Psoas muscle (tissue), 8 donors: ENCODE measurements around the gene TSGA10IP. TPM values are rescaled to one million over a fixed set of nuclear protein-coding genes. Genes with fewer than 3 reads are reported as not detected.

Source experiments
- ATAC-seq, 4 donors: fragments of 200-7000 bp; cut with Tn5 transposase; one replicate each; pipeline ENCODE4 v1.9.1; 2020; ENCODE audit warnings: moderate library complexity in 3 of 4, mild to moderate bottlenecking in 2 of 4
- DNase-seq, 2 donors: peaks; one replicate each; pipeline ENCODE4 v3.0.0-alpha.2; 2020
- H3K27ac ChIP-seq: fragments of 200-600 bp; one replicate; pipeline ENCODE4 v1.8.0; 2022
- H3K27me3 ChIP-seq, 3 donors: fragments of 200-600 bp in 1 of 3; one replicate each; pipeline versions ENCODE4 v1.6.1 to v1.8.0; 2013 to 2022; ENCODE audit warnings: low read length in 2 of 3, mild to moderate bottlenecking in 2 of 3, moderate library complexity in 1 of 3; ENCODE audit not compliant: insufficient read depth in 3 of 3
- H3K36me3 ChIP-seq, 2 donors: fragments of 200-600 bp in 1 of 2; one replicate each; pipeline versions ENCODE4 v1.6.1 to v1.8.0; 2013 to 2022; ENCODE audit warnings: low read depth in 1 of 2, mild to moderate bottlenecking in 1 of 2, moderate library complexity in 1 of 2; ENCODE audit not compliant: insufficient read depth in 1 of 2
- H3K4me1 ChIP-seq: fragments of 200-600 bp; one replicate; pipeline ENCODE4 v1.8.0; 2022
- H3K4me3 ChIP-seq: fragments of 200-600 bp; one replicate; pipeline ENCODE4 v1.8.0; 2022; ENCODE audit warnings: mild to moderate bottlenecking
- H3K9me3 ChIP-seq: fragments of 200-600 bp; one replicate; pipeline ENCODE4 v1.8.0; 2022
- CTCF ChIP-seq: fragments of 200-600 bp; IDR thresholded peaks from one replicate; pipeline ENCODE4 v1.8.0; 2022; ENCODE audit warnings: antibody characterized with exemption
- WGBS, 3 donors: extraction: QIAGEN DNeasy Blood & Tissue Kit; methylation state at CpG; one replicate each; pipeline versions ENCODE4 v1.1.6 to v1.1.7; 2013; 5-methylcytosine and 5-hydroxymethylcytosine counted together
- intact Hi-C, 2 donors: fragments of 100-400 bp; cut with DNase I; formaldehyde crosslinking; loops; one replicate each; pipeline versions ENCODE4 v1.11.0 to v1.14.2; 2022
- polyA plus RNA-seq, 3 donors: library from polyadenylated mRNA; stranded (reverse); fragments of 200-250 nt; gene quantifications; one replicate each; pipeline ENCODE4 v1.2.3, GENCODE V29; 2013
- total RNA-seq, 4 donors: library from RNA; stranded (reverse); fragmentation: NEBNext Ultra II Directional in 2 of 4; extraction: Animal tissue kit (Norgen Biotek cat#: 25700) in 2 of 4; gene quantifications; one replicate each; pipeline versions ENCODE4 v1.2.1 to v1.2.4, GENCODE V29; 2021 to 2023
- donor health status: healthy with polysubstance abuse.
- donor health status: DM: no; HTN: no; CAD: no; lungs with moderate emphysema.
- donor health status: Bipolar disorder and iron deficiency.
- donor health status: healthy.
- donor health status: DM: yes; HTN: yes; CAD: no.
- donor health status: DM: no; HTN: no; CAD: no.
- donor health status: DM: no; HTN: no; CAD: no.
- donor health status: DM: yes; HTN: yes; CAD: no.

The TSGA10IP gene
- total and polyA plus RNA-seq, 7 donors: not detected

- WGBS, 3 donors: 42 to 50% (median 46%) methylated on average over 6 of the region's 6 CpGs
- intact Hi-C loops: no loop called here
- Histone ChIP-seq H3K9me3 (no peaks in the 10 kb centered on the region), H3K27ac (no peak overlapping the region), H3K4me3 (no peak overlapping the region), H3K36me3 (no peaks in the 10 kb centered on the region), H3K27me3 (peaks cover 0 to 5% (median 0%) of the 10 kb centered on the region in 3 donors), H3K4me1 (no peaks in the 10 kb centered on the region)
- DNase-seq (no peak), ATAC-seq (no peak)
- TF ChIP-seq CTCF: no peak
Observed at GRCh38 chr11:65952052-65952521, 6.8 kb downstream of the TSGA10IP start.

GRCh38 chr11:65953471-65953870, 8.2 kb downstream of the TSGA10IP start:
- Histone ChIP-seq H3K4me1 (no peaks in the 10 kb centered on the region), H3K27ac (no peak overlapping the region), H3K27me3 (peaks cover 0 to 1% (median 0%) of the 10 kb centered on the region in 3 donors), H3K9me3 (no peaks in the 10 kb centered on the region), H3K4me3 (no peak overlapping the region), H3K36me3 (no peaks in the 10 kb centered on the region)
- ATAC-seq (no peak), DNase-seq (no peak)
- no peak for TF ChIP-seq CTCF
- WGBS, 3 donors: 79 to 87% (median 86%) methylated on average over 16 to 20 of the region's 20 CpGs
- intact Hi-C loops: no loop called here

- H3K27ac ChIP-seq: no peak overlapping the region
- DNase-seq: no peak
- WGBS, 3 donors: 70 to 73% (median 73%) methylated on average over 8 of the region's 8 CpGs
- no peaks in the 10 kb centered on the region for H3K9me3 ChIP-seq
- intact Hi-C loops: no loop called here
- H3K4me1 ChIP-seq: no peaks in the 10 kb centered on the region
- TF ChIP-seq CTCF: no peak
- H3K27me3 ChIP-seq: peaks cover 0 to 1% (median 0%) of the 10 kb centered on the region in 3 donors
- no peak overlapping the region for H3K4me3 ChIP-seq
- no peak for ATAC-seq
- H3K36me3 ChIP-seq: no peaks in the 10 kb centered on the region
Observed at GRCh38 chr11:65954771-65955170, 9.5 kb downstream of the TSGA10IP start.

- H3K4me3 ChIP-seq: no peak overlapping the region
- no peak overlapping the region for H3K27ac ChIP-seq
- DNase-seq (no peak), ATAC-seq (no peak)
- peaks cover 0 to 1% (median 0%) of the 10 kb centered on the region in 3 donors for H3K27me3 ChIP-seq
- intact Hi-C loops: no loop called here
- no peaks in the 10 kb centered on the region for H3K9me3 ChIP-seq
- 46 to 59% (median 55%) methylated on average over 4 of the region's 4 CpGs for WGBS, 3 donors
- peaks cover 10% of the 10 kb centered on the region for H3K4me1 ChIP-seq
- no peak for TF ChIP-seq CTCF
- no peaks in the 10 kb centered on the region for H3K36me3 ChIP-seq
Observed at GRCh38 chr11:65958291-65958690, 13.0 kb downstream of the TSGA10IP start.

GRCh38 chr11:65958774-65959420, 13.6 kb downstream of the TSGA10IP start:
- Histone ChIP-seq H3K9me3 (no peaks in the 10 kb centered on the region), H3K27me3 (peaks cover 0 to 1% (median 0%) of the 10 kb centered on the region in 3 donors), H3K4me3 (no peak overlapping the region), H3K27ac (no peak overlapping the region), H3K36me3 (peaks cover 0 to 2% of the 10 kb centered on the region in 2 donors), H3K4me1 (peaks cover 15% of the 10 kb centered on the region)
- intact Hi-C loops: no loop called here
- no peak for ATAC-seq
- 64 to 70% (median 66%) methylated on average over 17 of the region's 17 CpGs for WGBS, 3 donors
- no peak for TF ChIP-seq CTCF
- no peak for DNase-seq
